ENCODE measurements around the gene MRPL38.
"Not testable (repeated sequence)": the region's sequence is repeated elsewhere in the genome, so short reads cannot be mapped to it uniquely, and the experiment has no call there.

MRPL38 gene

DNA sequence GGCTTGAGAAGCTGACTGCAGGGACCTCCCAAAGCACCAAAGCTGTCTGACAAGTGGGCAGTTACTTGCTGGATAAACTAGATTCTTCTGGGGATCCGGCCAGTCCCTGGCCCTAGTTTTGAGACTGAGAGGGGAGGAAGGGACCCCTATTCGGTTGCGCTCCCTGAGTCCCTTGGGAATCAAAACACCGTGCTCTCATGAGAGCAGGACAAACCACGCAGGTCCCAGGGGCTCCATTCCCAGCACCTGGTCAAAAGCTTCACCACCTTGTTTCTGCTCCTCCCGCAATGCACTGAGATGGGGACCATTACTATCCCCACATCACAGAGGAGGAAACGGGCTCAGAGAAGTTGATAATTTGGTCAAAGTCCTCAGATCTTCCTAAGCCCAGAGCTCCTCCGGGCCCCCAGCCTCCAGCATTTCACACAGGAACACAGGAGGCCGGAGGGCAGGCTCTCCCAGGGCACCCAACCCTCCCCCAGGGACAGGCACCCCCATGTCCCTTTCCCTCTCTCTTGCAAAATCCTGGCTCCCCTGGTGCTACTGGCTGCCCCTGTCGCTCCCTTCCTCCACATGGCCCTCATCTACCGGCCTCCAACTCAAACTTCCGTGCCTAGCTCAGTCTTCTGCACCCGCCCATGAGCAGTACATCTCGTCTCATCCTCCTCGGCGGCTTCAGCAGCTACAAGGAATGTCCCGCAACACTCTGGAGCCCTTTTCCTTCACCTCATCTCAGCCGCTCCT, 11.2 kb downstream of the MRPL38 start:
- no peak overlapping the region for H3K4me3 ChIP-seq (ENCODE audit: low read depth, low read length)
- DNase-seq (ENCODE audit: low read depth): no peak
- TF ChIP-seq, protein P1, sequence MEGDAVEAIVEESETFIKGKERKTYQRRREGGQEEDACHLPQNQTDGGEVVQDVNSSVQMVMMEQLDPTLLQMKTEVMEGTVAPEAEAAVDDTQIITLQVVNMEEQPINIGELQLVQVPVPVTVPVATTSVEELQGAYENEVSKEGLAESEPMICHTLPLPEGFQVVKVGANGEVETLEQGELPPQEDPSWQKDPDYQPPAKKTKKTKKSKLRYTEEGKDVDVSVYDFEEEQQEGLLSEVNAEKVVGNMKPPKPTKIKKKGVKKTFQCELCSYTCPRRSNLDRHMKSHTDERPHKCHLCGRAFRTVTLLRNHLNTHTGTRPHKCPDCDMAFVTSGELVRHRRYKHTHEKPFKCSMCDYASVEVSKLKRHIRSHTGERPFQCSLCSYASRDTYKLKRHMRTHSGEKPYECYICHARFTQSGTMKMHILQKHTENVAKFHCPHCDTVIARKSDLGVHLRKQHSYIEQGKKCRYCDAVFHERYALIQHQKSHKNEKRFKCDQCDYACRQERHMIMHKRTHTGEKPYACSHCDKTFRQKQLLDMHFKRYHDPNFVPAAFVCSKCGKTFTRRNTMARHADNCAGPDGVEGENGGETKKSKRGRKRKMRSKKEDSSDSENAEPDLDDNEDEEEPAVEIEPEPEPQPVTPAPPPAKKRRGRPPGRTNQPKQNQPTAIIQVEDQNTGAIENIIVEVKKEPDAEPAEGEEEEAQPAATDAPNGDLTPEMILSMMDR (conservative IDR thresholded peaks at IDR 0.05; ENCODE audit: low read depth, low read length): no peak

DNA sequence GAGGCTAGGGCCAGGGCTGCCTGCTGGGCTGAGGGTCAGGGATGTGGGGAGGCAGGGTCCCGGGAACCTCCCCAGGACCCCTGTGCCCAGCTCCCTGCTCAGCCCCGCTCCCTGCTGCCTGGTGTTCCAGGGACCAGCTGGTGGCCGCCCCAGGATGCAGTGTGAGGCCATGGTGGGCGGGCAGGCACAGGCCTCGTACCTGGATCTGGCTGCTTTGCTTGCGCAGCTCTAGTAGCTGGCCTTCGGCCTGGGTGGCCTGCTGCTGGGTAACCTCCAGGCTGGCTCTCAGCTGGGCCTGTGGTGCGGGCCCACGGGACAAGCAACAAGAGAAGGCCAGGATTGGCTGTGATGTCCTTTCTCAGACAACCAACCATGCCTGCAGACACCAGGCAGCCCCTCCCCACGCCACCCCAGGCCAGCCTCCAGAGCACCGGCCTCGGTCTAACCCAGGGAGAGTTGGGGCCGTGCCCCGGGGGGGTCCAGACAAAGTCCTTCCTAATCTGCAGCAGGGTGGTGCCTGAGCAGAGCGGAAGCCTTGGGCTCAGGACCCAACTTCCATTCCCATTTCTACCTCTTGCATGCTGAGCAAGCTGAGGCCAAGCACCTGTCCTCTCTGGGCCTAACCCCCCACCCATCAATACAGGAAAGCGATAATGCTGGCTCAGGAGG, 12.0 kb downstream of the MRPL38 start:
- TF ChIP-seq, protein P1 (conservative IDR thresholded peaks at IDR 0.05; ENCODE audit: low read depth, low read length): no peak
- DNase-seq (ENCODE audit: low read depth): no peak
- H3K4me3 ChIP-seq (ENCODE audit: low read depth, low read length): no peak overlapping the region

DNA sequence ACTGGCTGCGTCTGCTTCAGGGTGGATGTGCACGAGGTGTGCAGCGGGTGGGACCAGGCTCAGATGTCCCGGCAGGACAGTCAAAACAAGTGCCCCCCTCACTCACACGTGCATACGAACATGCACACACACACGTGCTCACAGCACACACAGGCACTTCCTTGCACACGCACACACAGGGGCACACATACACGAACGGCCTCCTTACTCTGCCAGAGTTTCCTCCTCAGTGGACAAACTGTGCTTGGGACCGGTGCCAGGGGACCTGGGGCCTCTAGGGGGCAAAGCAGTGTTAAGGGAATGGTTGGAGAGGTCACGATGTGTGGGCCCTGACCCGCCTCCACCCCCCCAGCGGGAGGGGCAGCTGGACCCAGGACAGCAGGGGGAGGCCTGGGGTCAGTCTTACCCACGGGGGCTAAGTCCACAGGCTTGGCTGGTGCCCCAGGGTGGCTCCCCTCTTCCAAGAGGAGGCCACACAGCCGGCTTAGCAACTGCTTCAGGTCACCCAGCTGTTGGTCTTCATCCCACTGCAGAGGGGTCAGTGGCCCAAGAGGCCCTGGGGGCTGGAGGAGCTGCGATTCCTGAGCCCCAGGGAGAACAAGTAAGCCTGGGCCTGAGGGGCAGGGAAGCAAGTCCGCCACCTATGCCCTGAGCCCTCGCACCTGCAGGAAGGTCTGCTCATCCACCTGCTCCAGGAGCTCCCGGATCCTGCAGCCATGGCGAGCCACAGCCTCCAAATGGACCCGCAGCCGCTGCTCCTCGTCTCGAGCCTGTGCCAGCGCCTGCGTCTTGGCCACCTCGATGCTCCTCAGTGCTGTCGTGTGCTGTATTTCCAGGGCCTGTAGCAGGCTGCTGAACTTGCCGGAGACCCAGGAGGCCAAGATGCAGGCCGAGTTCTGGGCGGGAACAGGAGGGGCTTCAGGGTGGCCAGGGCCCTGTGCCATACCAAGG, 12.8 kb downstream of the MRPL38 start:
- DNase-seq (ENCODE audit: low read depth): no peak
- H3K4me3 ChIP-seq (ENCODE audit: low read depth, low read length): no peak overlapping the region
- TF ChIP-seq, protein P1 (conservative IDR thresholded peaks at IDR 0.05; ENCODE audit: low read depth, low read length): no peak

DNA sequence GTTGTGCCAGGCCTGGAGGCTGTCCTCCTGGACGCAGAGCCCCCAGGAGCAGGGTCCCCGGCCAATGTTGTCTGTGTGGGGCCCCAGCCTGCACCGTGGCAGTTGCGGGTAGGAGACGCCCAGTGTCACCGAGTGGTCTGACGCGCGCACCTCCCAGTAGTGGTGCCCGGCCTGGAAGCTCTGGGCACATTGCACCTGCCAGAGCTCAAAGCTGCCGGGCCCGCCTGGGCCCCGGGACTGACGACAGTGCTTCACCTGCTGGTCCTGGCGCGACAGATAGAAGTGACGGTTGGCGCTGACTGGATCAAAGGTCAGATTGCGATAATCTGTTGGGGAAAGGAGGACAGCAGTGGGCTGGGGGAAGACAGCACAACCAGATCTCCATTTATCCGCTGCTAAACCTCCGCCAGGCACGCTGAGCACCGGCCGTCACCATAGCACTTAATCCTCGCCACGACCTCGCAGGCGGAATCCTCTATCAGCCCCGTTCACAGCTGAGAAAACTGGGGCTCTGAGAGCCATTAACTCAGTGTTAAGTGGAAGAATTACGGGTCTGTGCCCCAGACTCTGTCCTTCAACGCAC, 13.6 kb downstream of the MRPL38 start:
- no peak overlapping the region for H3K4me3 ChIP-seq (ENCODE audit: low read depth, low read length)
- no peak for DNase-seq (ENCODE audit: low read depth)
- TF ChIP-seq, protein P1 (conservative IDR thresholded peaks at IDR 0.05; ENCODE audit: low read depth, low read length): no peak

DNA sequence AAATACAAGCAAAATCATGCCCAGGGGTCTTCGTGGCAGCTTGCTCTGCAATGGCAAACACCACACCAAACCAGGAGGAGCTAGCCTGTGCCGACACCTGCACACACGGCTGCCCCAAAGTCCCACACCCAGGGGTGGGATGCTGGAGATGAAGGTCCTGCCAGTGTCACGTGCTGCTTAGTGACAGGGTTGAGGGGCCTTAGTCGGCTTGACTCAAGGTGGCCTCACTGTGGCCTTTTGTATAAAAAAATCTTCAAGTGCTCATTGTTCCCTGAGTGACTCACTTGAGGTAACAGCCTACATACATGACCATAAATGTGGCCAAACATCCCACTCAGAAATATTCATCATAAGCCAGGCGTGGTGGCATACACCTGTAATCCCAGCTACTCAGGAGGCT, 15.2 kb downstream of the MRPL38 start:
- no peak for DNase-seq (ENCODE audit: low read depth)
- TF ChIP-seq, protein P1 (conservative IDR thresholded peaks at IDR 0.05; ENCODE audit: low read depth, low read length): no peak
- no peak overlapping the region for H3K4me3 ChIP-seq (ENCODE audit: low read depth, low read length)

DNA sequence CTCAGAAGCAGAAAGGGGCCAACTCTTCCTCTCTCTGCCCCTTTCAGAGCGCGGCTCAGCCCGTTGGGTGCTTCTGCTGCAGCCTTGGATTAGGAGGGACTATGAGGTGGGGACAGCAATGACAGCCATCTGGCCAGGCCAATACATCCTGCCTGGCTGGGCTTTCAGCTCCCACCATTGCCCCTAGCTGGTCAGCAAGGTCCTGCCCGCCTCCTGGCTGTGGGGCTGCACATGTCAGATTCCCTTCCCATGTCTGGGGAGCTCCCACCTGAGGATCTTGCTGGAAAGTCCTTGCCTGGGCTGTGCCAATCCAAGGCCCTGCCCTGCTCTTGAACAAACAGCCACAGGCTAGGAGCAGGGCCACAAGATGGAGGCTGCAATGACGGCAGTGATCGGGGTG, 16.2 kb downstream of the MRPL38 start:
- DNase-seq (ENCODE audit: low read depth): no peak
- no peak overlapping the region for H3K4me3 ChIP-seq (ENCODE audit: low read depth, low read length)
- TF ChIP-seq, protein P1 (conservative IDR thresholded peaks at IDR 0.05; ENCODE audit: low read depth, low read length): no peak

DNA sequence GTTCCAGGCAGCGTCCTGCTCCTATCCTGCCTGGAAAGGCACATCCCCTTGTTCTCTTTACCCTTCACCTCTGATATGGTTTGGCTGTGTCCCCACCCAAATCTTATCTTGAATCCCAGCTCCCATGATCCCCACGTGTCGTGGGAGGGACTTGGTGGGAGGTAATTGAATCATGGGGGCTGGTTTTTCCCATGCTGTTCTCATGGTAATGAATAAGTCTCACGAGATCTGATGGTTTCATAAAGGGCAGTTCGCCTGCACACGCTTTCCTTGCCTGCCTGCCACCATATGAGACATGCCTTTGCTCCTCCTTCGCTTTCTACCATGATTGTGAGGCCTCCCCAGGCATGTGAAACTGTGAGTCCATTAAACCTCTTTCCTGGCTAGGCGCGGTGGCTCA, 18.8 kb downstream of the MRPL38 start:
- not testable (repeated sequence) for DNase-seq (ENCODE audit: low read depth); H3K4me3 ChIP-seq (ENCODE audit: low read depth, low read length)

All from choroid plexus epithelial cell (primary cell).